NCI-H146 (cell line): ENCODE measurements around the gene LRFN3.
"Not testable (repeated sequence)": the region's sequence is repeated elsewhere in the genome, so short reads cannot be mapped to it uniquely, and the experiment has no call there.

Experiments used
- DNase-seq: peaks from one replicate; lab custom pipeline; 2025; lab: John Stamatoyannopoulos, UW

The LRFN3 gene

DNA sequence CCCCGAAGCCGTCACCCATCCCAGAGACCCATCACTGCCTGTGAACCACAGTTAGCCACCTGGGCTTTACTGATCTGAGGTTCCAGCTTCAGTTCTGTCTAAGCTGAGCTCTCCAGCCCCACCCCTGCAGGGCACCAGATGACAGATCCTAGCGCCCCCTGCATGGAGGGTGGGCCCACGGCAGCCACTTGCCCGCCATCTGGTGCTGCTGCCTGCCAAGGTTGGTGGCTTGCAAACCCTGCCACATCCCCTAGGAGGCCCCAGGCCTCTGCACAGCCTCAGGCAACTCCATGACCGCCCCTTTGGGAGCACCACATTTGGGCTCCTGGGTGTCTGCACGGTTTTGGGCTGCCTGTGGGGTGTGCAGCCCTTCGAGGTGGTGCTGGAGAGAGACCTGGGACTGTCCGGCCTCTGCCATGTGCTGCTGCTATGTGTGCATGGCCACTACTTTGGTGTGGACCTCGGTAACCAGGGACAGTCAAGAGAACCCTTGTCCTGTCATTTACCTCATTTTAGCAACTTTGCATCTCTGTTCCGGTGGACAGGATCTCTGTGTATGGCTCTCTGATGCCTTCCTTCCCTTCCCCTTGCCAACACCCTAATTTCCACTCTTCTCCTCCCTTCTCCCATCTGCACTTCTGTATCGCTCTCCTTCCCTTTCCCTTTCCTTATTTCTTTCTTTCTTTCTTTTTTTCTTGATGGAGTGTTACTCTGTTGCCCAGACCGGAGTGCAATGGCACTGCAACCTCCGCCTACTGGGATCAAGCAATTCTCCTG lies 41.5 kb downstream of the LRFN3 start:
- peak; percentile 62 for DNase-seq

- no peak for DNase-seq
Measured at GRCh38 chr19:35978271-35978670, 42.1 kb downstream of the LRFN3 start.

- no peak for DNase-seq
Measured at GRCh38 chr19:35978832-35979365, 42.7 kb downstream of the LRFN3 start.

GRCh38 chr19:35980997-35981396 lies 44.8 kb downstream of the LRFN3 start:
- DNase-seq, result not testable (repeated sequence)

DNA sequence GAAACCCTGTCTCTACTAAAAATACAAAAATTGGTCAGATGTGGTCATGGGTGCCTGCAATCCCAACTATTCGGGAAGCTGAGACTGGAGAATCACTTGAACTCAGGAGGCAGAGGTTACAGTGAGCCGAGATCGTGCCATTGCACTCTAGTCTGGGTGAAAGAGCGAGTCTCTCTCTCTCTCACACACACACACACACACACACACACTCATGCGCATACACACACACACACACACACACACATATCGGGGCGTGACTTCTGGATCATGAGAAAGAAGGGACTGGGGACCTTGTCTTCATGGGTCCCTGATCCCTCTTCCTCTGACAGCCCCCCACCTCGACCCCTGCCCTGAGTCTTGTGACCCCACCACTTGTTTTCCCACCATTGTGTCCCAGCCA lies 47.0 kb downstream of the LRFN3 start:
- no peak for DNase-seq

- DNase-seq, result no peak
Measured at GRCh38 chr19:35986111-35986510, 49.9 kb downstream of the LRFN3 start.

DNA sequence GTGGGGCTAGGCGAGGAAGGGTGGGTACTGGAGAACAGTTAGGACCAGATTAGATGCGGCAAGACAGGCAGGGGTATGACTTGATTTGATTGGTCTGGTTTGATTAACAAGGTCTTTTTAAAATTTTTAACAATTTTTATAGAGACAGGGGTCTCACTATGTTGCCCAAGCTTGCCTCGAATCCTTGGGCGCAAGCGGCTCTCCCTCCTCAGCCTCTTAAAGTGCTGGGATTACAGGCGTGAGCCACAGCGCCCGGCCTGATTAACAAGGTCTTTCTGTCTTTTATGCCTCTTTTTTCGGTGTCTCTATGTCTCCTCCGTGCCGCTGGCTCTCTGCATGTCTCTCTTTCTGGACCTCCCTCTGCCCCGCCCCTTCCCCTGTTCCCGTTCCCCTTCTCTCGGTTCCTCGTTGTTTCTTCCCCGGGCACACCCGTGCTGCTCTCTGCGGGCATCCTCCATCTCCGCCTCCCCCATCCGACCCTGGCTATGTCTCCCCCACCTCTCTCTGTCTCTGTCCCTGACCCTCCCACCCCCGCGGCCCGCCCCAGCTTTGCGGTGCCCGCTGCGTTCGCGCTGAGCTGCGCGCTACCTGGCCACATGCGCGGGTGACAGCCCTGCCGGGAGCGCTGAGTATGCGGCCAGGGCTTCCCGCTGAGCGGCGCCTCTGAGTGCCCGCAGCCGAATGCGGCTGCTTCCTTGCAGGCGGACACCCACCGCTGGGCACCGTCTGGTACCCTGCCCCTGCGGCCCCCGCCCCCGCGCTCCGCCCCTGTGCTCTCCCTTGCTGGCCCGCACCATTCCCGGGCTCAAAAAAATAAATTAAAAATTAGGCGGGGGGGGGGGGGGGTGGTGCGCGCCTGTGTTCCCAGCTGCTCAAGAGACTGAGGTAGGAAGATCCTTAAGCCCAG lies 50.7 kb downstream of the LRFN3 start:
- DNase-seq, result peak; percentile 73

DNA sequence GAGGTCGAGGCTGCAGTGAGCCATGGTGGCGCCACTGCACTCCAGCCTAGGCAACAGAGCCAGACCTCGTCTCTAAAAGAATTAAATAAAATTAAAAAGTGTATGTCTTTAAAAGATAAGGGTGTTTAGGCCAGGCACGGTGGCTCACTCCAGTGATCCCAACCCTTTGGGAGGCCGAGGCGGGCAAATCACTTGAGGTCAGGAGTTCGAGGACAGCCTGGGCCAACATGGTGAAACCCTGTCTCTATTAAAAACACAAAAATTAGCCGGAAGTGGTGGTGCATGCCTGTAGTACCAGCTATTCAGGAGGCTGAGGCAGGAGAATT lies 51.4 kb downstream of the LRFN3 start:
- DNase-seq, result no peak

DNA sequence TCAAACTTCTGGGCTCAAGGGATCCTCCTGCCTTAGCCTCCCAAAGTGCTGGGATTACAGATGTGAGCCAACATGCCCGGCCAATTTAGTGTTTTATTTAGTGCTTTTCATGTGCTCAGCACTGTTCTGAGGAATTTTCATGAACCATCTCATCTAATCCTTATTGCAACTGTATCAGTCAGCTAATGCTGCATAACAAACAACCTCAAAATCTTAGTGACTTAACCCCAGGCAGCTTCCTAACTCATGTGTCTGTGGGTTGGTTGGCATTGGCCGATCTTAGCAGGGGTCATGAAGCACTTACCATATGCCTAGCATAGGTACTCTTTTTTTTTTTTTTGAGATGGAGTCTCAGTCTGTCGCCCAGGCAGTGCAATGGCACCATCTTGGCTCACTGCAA lies 52.6 kb downstream of the LRFN3 start:
- no peak for DNase-seq

GRCh38 chr19:35990156-35990555 lies 54.0 kb downstream of the LRFN3 start:
- DNase-seq, result no peak

- no peak for DNase-seq
Measured at GRCh38 chr19:35990771-35991730, 54.9 kb downstream of the LRFN3 start.

DNA sequence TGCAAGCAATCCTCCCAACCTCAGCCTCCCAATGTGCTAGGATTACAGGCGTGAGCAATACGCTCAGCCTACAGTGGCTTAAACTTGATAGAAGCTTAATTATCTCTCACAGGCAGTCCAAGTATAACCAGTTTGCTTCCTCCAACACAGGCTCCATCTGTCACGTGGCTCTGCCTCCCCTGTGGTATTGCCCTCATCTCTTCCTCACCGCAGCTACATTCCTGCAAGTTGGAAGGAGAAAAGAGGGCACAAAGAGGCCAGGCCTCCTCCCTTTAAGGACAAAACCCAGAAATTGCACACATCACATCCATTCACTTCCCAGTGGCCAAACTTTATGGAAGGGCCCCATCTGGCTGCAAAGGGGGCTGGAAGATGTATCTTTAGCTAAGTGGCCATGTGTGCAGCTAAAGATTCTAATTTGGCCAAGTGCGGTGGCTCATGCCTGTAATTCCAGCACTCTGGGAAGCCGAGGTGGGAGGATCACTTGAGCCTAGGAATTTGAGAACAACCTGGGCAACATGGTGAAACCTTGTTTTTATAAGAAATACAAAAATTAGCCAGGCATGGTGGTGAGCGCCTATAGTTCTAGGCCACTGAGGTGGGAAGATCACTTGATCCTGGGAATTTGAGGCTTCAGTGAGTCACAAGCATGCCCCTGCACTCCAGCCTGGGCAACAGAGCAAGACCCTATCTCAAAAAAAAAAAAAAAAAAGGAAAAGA lies 55.7 kb downstream of the LRFN3 start:
- DNase-seq, result no peak

GRCh38 chr19:35992907-35993765 lies 57.0 kb downstream of the LRFN3 start:
- no peak for DNase-seq

- no peak for DNase-seq
Measured at GRCh38 chr19:35993923-35994598, 57.9 kb downstream of the LRFN3 start.
